ENCODE data around the gene SLC22A31. TPM values are rescaled to one million over a fixed set of nuclear protein-coding genes. Genes with fewer than 3 reads are reported as not detected.

SLC22A31 gene
- total and polyA plus RNA-seq, 4 donors: 25.2 to 285 (median 153) TPM

GRCh38 chr16:89159850-89160354 is 40.4 kb downstream of the SLC22A31 start:
- H3K27ac ChIP-seq (ENCODE audit: low read depth in 1 of 2, low read length in 1 of 2): no peak overlapping the region
- DNase-seq: no peak
- H3K27me3 ChIP-seq (ENCODE audit: control insufficient read depth in 3 of 3, insufficient read depth in 3 of 3, low read length in 2 of 3): peaks cover 0 to 6% (median 0%) of the 10 kb centered on the region in 3 donors
- 88 to 91% methylated on average over 20 of the region's 20 CpGs for WGBS, 2 donors
- H3K4me1 ChIP-seq (ENCODE audit: control insufficient read depth in 5 of 5, insufficient read depth in 5 of 5, low read length in 5 of 5): peaks cover 4 to 19% (median 10%) of the 10 kb centered on the region in 5 donors
- no peak for ATAC-seq (ENCODE audit: insufficient read depth, low FRiP score)
- H3K9me3 ChIP-seq (ENCODE audit: control insufficient read depth in 4 of 4, insufficient read depth in 3 of 4, low read length in 3 of 4): no peaks in the 10 kb centered on the region
- H3K36me3 ChIP-seq (ENCODE audit: control insufficient read depth in 4 of 4, insufficient read depth in 4 of 4, low read length in 4 of 4): no peaks in the 10 kb centered on the region
- no peak overlapping the region for H3K9ac ChIP-seq (ENCODE audit: insufficient read depth in 1 of 2, low read length in 2 of 2)
- H3K4me3 ChIP-seq: no peak overlapping the region
- TF ChIP-seq CTCF (IDR thresholded peaks at IDR 0.05; ENCODE audit: control extremely low read depth, extremely low read depth): no peak

- no peak for DNase-seq
- WGBS, 2 donors: 77 to 85% methylated on average over 45 to 48 of the region's 48 CpGs
- peaks cover 0 to 6% (median 0%) of the 10 kb centered on the region in 3 donors for H3K27me3 ChIP-seq (ENCODE audit: control insufficient read depth in 3 of 3, insufficient read depth in 3 of 3, low read length in 2 of 3)
These were observed 41.1 kb downstream of the SLC22A31 start for GRCh38 chr16:89159066-89159849.

GRCh38 chr16:89157778-89158177 is 42.6 kb downstream of the SLC22A31 start:
- no peaks in the 10 kb centered on the region for H3K9me3 ChIP-seq (ENCODE audit: control insufficient read depth in 4 of 4, insufficient read depth in 3 of 4, low read length in 3 of 4)
- peaks cover 0 to 6% (median 0%) of the 10 kb centered on the region in 3 donors for H3K27me3 ChIP-seq (ENCODE audit: control insufficient read depth in 3 of 3, insufficient read depth in 3 of 3, low read length in 2 of 3)
- peaks cover 5 to 21% (median 15%) of the 10 kb centered on the region in 5 donors for H3K4me1 ChIP-seq (ENCODE audit: control insufficient read depth in 5 of 5, insufficient read depth in 5 of 5, low read length in 5 of 5)
- ATAC-seq (ENCODE audit: insufficient read depth, low FRiP score): no peak
- WGBS, 2 donors: 94 to 97% methylated on average over 12 of the region's 12 CpGs
- no peak overlapping the region for H3K9ac ChIP-seq (ENCODE audit: insufficient read depth in 1 of 2, low read length in 2 of 2)
- peaks cover 0 to 2% (median 0%) of the 10 kb centered on the region in 4 donors for H3K36me3 ChIP-seq (ENCODE audit: control insufficient read depth in 4 of 4, insufficient read depth in 4 of 4, low read length in 4 of 4)
- H3K27ac ChIP-seq (ENCODE audit: low read depth in 1 of 2, low read length in 1 of 2): no peak overlapping the region
- TF ChIP-seq CTCF (IDR thresholded peaks at IDR 0.05; ENCODE audit: control extremely low read depth, extremely low read depth): no peak
- H3K4me3 ChIP-seq: no peak overlapping the region
- DNase-seq: no peak

More at GRCh38 chr16:89159066-89159849, 41.1 kb downstream of the SLC22A31 start:
- Histone ChIP-seq H3K9ac (ENCODE audit: insufficient read depth in 1 of 2, low read length in 2 of 2) (no peak overlapping the region), H3K36me3 (ENCODE audit: control insufficient read depth in 4 of 4, insufficient read depth in 4 of 4, low read length in 4 of 4) (no peaks in the 10 kb centered on the region), H3K27ac (ENCODE audit: low read depth in 1 of 2, low read length in 1 of 2) (no peak overlapping the region), H3K9me3 (ENCODE audit: control insufficient read depth in 4 of 4, insufficient read depth in 3 of 4, low read length in 3 of 4) (no peaks in the 10 kb centered on the region), H3K4me1 (ENCODE audit: control insufficient read depth in 5 of 5, insufficient read depth in 5 of 5, low read length in 5 of 5) (peaks cover 5 to 23% (median 14%) of the 10 kb centered on the region in 5 donors), H3K4me3 (no peak overlapping the region)
- ATAC-seq (ENCODE audit: insufficient read depth, low FRiP score): no peak
- no peak for TF ChIP-seq CTCF (IDR thresholded peaks at IDR 0.05; ENCODE audit: control extremely low read depth, extremely low read depth)
